HG03097 (cell line): ENCODE data around the gene ATP6AP1.

Experiments
- ATAC-seq: cut with Tn5 transposase; IDR thresholded peaks from one replicate; pipeline ENCODE4 v1.9.1; 2021; ENCODE audit not compliant: unreplicated experiment, low FRiP score

The ATP6AP1 gene

GRCh38 chrX:154486052-154486395 is 57.5 kb downstream of the ATP6AP1 start:
- no peak for ATAC-seq
